ENCODE data around the gene LRP1. TPM values are rescaled to one million over a fixed set of nuclear protein-coding genes. Genes with fewer than 3 reads are reported as not detected.

The LRP1 gene
- total and polyA plus RNA-seq, 2 of the 4 experiments (the other 2 are of a cell fraction): 73.1 to 142 TPM

DNA sequence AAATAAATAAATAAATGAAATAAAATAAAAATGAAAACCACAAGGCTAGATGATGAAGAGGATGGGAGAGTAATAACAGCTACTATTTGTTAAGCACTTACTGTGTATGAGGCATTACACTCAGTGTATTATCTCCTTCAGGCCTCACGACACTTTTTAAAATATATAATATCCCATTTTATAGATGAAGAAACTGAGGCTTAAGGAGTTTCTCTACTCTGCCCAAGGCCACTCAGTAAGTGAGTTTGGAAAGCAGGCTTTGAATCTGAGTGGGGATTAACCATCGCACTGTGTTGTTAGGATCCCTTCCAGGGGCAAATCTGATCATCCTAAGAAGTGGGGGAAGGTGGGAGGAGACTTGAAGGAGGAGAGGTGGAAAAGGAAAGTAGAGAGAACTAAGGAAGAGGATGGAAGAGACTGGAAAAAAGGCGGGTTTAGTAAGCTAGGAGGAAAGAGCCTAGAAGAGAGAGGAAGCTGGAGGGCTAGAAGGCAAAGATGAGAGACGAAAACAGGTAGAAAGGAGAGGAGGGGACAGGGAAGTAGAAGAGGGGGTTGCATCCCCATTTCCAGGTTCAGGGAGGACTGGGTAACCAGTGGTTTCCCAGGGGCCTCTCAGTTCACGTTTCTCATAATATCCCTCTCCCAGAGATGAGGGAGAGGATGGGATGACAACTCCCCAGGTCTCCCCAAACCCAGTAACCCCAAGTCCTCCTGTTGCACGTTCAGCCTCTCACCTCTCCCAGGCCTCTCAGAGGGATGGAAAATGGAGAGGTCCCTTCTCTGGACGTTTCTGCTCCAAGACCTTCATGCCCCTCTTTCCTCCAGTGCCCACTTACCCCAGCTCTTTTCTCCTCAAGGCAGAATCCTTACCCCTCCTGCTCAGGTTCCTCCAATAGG is 18.8 kb upstream of the LRP1 start:
- Histone ChIP-seq H3K23ac (ENCODE audit: low read depth, low read length) (peak overlapping the region; percentile 45; the same call in 1 of the 2 replicates), H3K4me2 (ENCODE audit: low read depth, low read length) (peak overlapping the region; percentile 93), H2BK20ac (ENCODE audit: low read depth, low read length) (no peak overlapping the region), H3K9me3 (ENCODE audit: control insufficient read depth, insufficient read depth, low read length) (no peaks in the 10 kb centered on the region), H3K4me1 (ENCODE audit: control insufficient read depth, insufficient read depth, low read length) (0 out of 2 replicates have a peak, but pooled peaks cover 2% of the 10 kb centered on the region), H3K4me3 (ENCODE audit: insufficient read depth, low read depth, low read length) (peak overlapping the region; percentile 64), H4K5ac (ENCODE audit: low read depth, low read length) (no peak overlapping the region), H3K14ac (replicated peaks; ENCODE audit: low read depth, low read length) (peak overlapping the region; percentile 99), H3K9me1 (ENCODE audit: insufficient read depth, low read length) (peaks cover 4% of the 10 kb centered on the region), H4K20me1 (ENCODE audit: insufficient read depth, low read length) (peaks cover 15% of the 10 kb centered on the region), H2AK5ac (ENCODE audit: low read depth, low read length) (peak overlapping the region; percentile 35), H2AK9ac (replicated peaks; ENCODE audit: low read depth, low read length, poor library complexity) (peak overlapping the region; percentile 99), H3K4ac (ENCODE audit: low read depth, low read length) (peak overlapping the region; percentile 97), H3K27me3 (ENCODE audit: control insufficient read depth, insufficient read depth, low read length) (no peaks in the 10 kb centered on the region), H3K36me3 (ENCODE audit: control insufficient read depth, insufficient read depth, low read length) (peaks cover 30% of the 10 kb centered on the region), H3K9ac (ENCODE audit: low read depth, low read length) (peak overlapping the region; percentile 93; the same call in 1 of the 2 replicates), H2BK5ac (ENCODE audit: low read depth, low read length, poor library complexity, severe bottlenecking) (no peak overlapping the region), H3K56ac (ENCODE audit: extremely low read depth, insufficient read depth, low read length) (no peak overlapping the region), H2BK120ac (ENCODE audit: low read depth, low read length) (peak overlapping the region; percentile 59; the same call in 1 of the 2 replicates), H2BK15ac (ENCODE audit: low read depth, low read length) (peak overlapping the region; percentile 89; the same call in 2 of the 3 replicates), H3K18ac (ENCODE audit: low read depth, low read length) (no peak overlapping the region), H2AFZ (replicated peaks; ENCODE audit: low read length, poor library complexity) (peak overlapping the region; percentile 86), H4K91ac (ENCODE audit: insufficient read depth, low read depth, low read length) (peak overlapping the region; percentile 97), H4K8ac (ENCODE audit: low read depth in 2 of 2, low read length in 2 of 2) (peak overlapping the region; percentile 85 to 97; a peak in 3 of 4 replicates), H3K27ac (ENCODE audit: insufficient read depth, low read length) (peak overlapping the region; percentile 94; the same call in 1 of the 2 replicates), H3K79me1 (ENCODE audit: low read depth in 1 of 2, low read length in 2 of 2) (peaks cover 22 to 58% of the 10 kb centered on the region in 2 experiments)
- dilution Hi-C loops (cut with HindIII; ENCODE audit: low sequenced_read_pairs, unreplicated experiment) (no loop called here), intact Hi-C loops (cut with micrococcal nuclease) (loop anchor here (5.0 kb wide), 1 partner anchor 133 kb away; no protein-coding TSS in a partner anchor), in situ Hi-C loops (cut with MboI; ENCODE audit: low sequenced_read_pairs) (loop anchor here (5.0 kb wide), 2 partner anchors 42 to 102 kb away; partner anchors contain the start of gene ZBTB39)
- 100% methylated on average over 1 of the region's 7 CpGs; no CpG with 5 or more reads in 1 of the 2 experiments for WGBS, 2 experiments (ENCODE audit: extremely low coverage in 2 of 2, insufficient read length in 1 of 2)
- ChIA-PET CTCF (interaction anchor here (1.0 kb wide), 1 partner anchor 40 kb away, joined by 3 read pairs; no protein-coding TSS in a partner anchor), POLR2A (ENCODE audit: unreplicated experiment) (no interaction called here)
- no peak for DNase-seq
- no TSS peak for BruUV-seq (replicated peaks)
- ATAC-seq (ENCODE audit: low read depth): no peak
- no peak for TF ChIP-seq RCOR1 (IDR thresholded peaks at IDR 0.05; ENCODE audit: insufficient replicate concordance, low read length)
- TF ChIP-seq RAD21 (IDR thresholded peaks at IDR 0.05; ENCODE audit: low read length): no peak
- TF ChIP-seq CEBPB (IDR thresholded peaks at IDR 0.05; ENCODE audit: low read depth, low read length): no peak
- TF ChIP-seq NFE2L2 (IDR thresholded peaks at IDR 0.05; ENCODE audit: low read depth, low read length): no peak
- TF ChIP-seq CHD1 (IDR thresholded peaks at IDR 0.05; ENCODE audit: low read depth, low read length): no peak

Measured in IMR-90 (cell line).